Measurements from ENCODE around the gene RAF1. TPM values are rescaled to one million over a fixed set of nuclear protein-coding genes. Genes with fewer than 3 reads are reported as not detected.

Gene RAF1
- total and polyA plus RNA-seq, 2 of the 8 experiments (the other 6 are each of a cell fraction or from before 2014, with no cell fraction given) = 103 to 118 TPM

DNA sequence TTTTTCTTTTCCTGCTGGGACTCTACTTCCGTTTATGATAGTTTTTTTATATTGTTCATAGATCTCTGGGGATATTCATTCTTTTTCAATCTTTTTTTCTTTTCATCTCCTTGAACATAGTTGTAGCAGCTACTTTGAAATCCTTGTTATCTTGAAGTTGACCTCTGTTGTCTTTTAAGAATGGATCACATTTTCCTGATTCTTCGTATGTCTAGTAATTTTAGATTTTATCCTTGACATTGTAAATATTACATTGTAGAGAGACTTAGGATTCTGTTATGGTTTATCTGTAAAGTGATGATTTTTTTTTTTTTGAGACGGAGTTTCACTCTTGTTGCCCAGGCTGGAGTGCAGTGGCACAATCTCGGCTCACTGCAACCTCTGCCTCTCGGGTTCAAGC is 86.5 kb downstream of the RAF1 start (continued):
- TF ChIP-seq JUND (IDR thresholded peaks at IDR 0.05; ENCODE audit: low read length) (no peak), BACH1 (IDR thresholded peaks at IDR 0.05; ENCODE audit: low read length) (no peak)
